CD1c-positive myeloid dendritic cell (primary cell): Measurements from ENCODE around the gene PCDHGB3.
"Not testable (repeated sequence)": the region's sequence is repeated elsewhere in the genome, so short reads cannot be mapped to it uniquely, and the experiment has no call there.

Experiments used
- DNase-seq: peaks from one replicate; pipeline ENCODE4 v3.0.0-alpha.2; 2016; ENCODE audit errors: extremely low spot score

PCDHGB3 gene

DNA sequence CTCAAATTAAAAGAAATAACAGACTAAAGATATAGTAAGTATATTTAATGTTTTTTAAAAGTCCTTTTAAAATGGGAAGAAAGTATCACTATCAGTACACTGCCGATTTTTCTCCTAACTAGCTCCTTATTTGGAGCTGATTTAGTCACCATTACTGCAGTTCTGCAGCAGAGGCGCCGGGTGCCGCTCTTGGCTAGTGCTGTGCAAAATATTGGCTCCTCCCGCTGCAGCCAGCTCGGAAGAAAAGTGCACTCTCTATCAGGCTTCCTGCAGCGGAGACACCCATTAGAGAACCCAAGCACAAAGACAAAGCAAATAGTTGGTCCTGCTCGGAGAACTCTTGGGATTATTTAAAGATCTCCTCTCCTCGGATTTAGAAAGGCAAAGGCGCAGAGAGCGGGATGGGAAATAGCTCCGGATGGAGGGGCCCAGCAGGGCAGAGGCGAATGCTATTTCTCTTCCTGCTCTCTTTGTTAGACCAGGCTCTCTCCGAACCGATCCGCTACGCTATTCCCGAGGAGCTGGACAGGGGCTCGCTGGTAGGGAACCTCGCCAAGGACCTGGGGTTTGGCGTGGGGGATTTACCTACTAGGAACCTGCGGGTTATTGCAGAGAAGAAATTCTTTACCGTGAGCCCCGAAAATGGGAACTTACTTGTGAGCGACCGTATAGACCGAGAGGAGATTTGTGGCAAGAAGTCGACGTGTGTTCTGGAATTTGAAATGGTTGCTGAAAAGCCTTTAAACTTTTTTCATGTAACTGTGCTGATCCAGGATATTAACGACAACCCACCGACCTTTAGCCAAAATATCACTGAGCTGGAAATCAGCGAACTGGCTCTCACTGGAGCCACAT lies at the start of gene PCDHGB3:
Gene PCDHGB3 (plus strand): TSS at position 249 of the 855 bp plus-strand sequence. CDS start 153 bp downstream, at position 402.
- peak; percentile 31 for DNase-seq

DNA sequence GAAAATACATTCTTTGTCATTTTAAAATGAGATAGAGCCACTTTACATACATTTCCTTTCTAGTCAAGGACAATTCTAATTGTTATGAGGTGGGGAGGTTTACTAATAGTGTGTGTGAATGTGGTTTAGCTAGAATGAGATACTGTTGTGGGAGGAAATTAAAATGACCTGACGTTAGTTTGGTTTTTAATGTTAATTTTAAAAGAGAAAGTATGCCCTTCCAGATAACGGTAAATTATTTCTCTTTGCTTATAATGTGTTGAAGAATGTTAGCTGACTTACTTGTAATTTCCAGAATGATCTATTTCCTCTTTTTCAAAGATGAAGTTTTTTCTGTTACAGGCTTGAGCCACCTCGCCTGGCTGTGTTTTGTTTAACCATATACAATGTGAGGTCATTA lies 47.8 kb upstream of the PCDHGB3 start:
- DNase-seq, result no peak

DNA sequence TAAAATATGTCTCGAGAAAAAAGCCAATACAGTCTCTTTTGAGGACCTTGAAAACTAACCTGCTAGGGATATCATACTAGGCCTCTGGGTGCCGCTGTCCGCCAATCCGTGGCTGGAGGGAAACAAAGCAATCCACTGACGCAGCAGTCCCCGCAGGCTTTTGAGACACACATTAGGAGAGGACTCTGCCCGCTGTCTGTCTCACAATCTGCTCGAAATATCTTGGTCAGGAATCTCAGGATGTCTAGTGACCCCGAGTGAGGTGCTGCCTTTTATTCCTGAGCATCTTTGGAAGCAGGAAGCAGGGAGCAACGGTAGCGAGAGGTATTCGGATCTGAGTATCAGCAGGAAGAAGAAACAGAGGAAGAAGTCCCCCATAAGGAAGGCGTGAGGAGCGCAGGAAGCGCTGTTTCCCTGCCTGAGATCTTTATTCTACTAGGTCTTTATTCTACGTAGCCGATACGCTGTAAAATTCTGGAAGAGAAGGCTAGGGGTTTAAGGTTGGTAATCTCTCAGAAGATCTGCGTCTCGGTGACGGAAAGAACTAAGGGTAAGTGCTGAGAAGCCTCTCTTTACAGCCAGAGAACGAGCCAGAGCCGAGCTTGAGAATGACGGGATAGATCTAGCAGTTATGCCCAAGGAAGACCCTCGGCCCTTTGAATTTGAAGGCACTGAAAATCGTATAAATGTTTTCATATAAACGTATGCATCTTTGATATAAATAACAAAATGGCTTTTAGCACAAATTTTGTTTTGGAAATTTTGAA lies 43.8 kb upstream of the PCDHGB3 start:
- peak; percentile 59 for DNase-seq

DNA sequence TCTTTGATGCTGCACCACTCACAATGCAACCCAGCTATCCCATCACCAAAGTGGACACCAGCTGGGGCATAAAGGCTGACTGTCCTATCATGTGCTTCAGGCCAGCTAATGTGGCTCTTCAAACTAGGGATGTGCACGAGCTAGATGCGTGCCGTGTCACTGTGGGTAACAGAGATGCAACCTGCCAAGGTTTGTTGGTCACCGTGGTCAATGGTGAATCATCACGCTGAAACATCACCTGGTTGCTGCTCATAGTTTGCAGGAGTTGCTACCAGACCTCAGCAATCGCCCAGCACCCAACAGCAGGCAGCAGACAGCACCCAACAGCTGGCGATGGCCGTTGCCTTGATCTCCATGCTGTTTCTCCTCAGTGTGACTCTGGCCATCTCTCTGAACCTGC lies 41.8 kb upstream of the PCDHGB3 start:
- DNase-seq, result no peak

DNA sequence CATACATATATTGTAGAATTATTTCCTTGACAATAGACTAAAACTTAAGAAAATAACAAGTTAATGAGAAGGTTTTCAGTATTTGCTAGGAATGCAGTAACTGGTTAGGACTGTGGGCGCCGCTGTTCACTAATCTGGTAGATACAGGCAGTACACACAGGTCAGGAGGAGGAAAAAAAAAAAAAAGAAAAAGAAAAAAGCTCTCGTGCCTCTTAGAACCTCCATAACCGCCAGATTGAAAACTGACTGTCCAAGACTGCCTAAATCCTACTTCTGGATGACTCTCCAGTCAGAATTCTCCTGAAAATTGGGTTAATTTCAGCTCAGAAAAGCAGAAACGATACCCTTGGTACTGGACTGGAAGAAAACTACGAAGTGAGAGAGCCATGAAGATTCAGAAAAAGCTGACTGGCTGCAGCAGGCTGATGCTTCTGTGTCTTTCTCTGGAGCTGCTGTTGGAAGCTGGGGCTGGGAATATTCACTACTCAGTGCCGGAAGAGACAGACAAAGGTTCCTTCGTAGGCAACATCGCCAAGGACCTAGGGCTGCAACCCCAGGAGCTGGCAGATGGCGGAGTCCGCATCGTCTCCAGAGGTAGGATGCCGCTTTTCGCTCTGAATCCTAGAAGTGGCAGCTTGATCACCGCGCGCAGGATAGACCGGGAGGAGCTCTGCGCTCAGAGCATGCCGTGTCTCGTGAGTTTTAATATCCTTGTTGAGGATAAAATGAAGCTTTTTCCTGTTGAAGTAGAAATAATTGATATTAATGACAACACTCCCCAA lies 39.6 kb upstream of the PCDHGB3 start, which contains the start of gene PCDHGA1:
Gene PCDHGA1 (plus strand): TSS at position 216 of the 782 bp plus-strand sequence.
- no peak for DNase-seq

DNA sequence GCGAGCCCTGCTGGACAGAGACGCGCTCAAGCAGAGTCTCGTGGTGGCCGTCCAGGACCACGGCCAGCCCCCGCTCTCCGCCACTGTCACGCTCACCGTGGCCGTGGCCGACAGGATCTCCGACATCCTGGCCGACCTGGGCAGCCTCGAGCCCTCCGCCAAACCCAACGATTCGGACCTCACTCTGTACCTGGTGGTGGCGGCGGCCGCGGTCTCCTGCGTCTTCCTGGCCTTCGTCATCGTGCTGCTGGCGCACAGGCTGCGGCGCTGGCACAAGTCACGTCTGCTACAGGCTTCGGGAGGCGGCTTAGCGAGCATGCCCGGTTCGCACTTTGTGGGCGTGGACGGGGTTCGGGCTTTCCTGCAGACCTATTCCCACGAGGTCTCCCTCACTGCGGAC lies 37.5 kb upstream of the PCDHGB3 start:
- DNase-seq, result not testable (repeated sequence)

DNA sequence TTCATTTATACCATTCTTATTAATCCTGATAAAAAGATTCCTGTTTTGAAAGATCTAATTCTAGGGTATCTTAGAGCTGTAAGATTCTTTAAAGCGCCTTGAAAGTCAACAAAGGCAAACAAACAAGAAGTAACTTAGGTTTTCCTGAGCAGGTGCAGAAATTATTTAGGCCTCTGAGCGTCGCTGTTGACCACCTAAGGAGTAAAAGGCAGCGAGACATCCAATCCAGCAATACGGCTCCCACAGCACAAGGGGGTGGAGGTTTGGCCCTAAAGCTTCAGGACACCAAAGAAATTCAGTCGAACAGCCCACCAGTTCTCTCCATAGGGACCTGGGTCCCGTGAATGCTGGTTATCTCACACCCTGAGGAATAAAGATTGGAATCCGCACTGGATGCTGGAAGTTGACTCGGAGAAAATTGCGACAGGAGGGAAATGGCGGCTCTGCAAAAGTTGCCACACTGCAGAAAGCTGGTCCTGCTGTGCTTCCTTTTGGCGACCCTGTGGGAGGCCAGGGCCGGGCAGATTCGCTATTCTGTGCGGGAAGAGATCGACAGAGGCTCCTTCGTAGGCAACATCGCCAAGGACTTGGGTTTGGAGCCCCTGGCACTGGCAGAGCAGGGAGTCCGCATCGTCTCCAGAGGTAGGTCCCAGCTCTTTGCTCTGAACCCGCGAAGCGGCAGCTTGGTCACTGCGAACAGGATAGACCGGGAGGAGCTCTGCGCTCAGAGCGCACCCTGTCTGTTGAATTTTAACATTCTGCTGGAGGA lies 31.3 kb upstream of the PCDHGB3 start, which contains the start of gene PCDHGA2:
Gene PCDHGA2 (plus strand): TSS at position 223 of the 769 bp plus-strand sequence.
- peak; percentile 26 for DNase-seq

DNA sequence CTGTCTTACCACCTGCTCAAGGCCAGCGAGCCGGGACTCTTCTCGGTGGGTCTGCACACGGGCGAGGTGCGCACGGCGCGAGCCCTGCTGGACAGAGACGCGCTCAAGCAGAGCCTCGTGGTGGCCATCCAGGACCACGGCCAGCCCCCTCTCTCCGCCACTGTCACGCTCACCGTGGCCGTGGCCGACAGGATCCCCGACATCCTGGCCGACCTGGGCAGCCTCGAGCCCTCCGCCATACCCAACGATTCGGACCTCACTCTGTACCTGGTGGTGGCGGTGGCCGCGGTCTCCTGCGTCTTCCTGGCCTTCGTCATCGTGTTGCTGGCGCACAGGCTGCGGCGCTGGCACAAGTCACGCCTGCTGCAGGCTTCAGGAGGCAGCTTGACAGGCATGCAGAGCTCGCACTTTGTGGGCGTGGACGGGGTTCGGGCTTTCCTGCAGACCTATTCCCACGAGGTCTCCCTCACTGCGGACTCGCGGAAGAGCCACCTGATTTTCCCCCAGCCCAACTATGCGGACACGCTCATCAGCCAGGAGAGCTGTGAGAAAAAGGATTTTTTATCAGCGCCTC lies 29.2 kb upstream of the PCDHGB3 start:
- not testable (repeated sequence) for DNase-seq

DNA sequence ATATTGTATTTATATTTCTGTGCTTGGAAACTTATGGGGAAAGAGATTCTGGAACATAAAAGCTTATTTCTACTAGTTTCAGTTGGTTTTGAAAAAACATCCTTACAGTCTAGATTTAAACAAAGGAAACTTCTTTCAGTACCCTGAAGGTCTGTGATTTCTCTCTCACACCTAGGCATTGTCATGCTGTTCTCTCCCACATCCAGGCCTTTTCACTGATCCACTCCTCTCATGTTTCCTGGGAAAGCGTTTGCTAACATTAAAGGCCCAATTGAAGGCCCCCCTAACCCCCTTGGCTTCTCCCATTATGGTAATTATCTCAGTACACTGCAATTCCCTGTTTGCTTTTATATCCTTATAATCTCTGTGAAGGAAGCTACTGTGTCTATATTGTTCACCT lies 27.3 kb upstream of the PCDHGB3 start:
- no peak for DNase-seq

DNA sequence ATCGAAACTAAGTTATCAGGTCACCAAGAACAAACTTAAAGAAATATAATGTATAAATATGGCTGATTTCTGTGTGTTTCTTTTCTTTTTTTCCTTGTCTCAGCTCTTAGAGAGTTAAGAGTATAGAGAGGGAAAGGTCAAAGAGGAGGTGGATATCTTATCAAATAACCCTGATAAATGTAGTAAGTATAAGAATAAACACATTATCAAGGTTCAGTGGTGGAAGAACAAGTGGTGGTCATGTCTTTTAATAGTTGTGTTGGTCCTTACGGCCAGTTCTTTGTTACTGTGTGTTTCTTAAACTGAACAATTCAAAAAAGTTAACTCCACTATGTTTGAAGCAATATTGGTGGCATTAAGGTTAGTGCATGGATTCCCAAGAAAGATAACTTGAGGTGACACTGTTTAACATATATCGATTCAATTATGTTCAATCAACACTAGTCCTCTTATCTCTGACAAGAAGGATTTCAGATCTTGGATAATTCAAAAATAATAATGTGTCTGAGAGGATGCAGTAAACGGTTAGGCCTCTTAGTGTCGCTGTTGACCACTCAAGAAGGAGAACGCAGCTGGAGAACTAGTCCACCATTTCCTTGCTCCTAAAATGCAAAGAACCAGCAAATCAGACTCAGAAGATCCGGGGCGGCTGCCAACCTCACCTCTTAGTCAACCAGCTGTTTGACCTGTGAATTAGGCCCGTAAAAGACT lies 26.6 kb upstream of the PCDHGB3 start, which contains the start of gene PCDHGA3:
Gene PCDHGA3 (plus strand): TSS at position 588 of the 711 bp plus-strand sequence. CDS start 205 bp downstream, outside the sequence.
- peak; percentile 22 for DNase-seq

DNA sequence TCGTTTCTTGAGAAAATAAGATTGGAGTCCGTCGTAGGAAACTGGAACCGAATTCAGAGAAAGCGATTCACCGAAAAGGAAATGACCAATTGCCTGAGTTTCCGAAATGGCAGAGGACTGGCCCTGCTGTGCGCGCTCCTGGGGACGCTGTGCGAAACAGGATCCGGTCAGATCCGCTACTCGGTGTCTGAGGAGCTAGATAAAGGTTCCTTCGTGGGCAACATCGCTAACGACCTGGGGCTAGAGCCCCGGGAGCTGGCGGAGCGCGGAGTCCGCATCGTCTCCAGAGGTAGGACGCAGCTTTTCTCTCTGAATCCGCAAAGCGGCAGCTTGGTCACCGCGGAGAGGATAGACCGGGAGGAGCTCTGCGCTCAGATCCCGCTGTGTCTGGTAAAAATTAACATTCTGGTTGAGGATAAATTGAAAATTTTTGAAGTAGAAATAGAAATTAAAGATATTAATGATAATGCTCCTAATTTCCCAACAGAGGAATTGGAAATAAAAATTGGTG lies 26.0 kb upstream of the PCDHGB3 start:
- DNase-seq, result no peak

DNA sequence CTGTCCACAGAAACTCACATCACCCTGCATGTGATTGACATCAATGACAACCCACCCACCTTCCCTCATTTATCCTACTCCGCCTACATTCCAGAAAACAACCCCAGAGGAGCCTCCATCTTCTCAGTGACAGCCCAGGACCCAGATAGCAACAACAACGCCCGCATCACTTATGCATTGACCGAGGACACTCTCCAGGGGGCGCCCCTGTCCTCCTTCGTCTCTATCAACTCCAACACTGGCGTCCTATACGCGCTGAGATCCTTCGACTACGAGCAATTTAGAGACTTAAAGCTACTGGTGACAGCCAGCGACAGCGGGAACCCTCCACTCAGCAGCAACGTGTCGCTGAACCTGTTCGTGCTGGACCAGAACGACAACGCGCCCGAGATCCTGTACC lies 24.7 kb upstream of the PCDHGB3 start:
- no peak for DNase-seq

DNA sequence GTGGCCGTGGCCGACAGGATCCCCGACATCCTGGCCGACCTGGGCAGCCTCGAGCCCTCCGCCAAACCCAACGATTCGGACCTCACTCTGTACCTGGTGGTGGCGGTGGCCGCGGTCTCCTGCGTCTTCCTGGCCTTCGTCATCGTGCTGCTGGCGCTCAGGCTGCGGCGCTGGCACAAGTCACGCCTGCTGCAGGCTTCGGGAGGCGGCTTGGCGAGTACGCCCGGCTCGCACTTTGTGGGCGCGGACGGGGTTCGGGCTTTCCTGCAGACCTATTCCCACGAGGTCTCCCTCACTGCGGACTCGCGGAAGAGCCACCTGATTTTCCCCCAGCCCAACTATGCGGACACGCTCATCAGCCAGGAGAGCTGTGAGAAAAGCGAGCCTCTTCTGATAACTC lies 24.0 kb upstream of the PCDHGB3 start:
- not testable (repeated sequence) for DNase-seq

DNA sequence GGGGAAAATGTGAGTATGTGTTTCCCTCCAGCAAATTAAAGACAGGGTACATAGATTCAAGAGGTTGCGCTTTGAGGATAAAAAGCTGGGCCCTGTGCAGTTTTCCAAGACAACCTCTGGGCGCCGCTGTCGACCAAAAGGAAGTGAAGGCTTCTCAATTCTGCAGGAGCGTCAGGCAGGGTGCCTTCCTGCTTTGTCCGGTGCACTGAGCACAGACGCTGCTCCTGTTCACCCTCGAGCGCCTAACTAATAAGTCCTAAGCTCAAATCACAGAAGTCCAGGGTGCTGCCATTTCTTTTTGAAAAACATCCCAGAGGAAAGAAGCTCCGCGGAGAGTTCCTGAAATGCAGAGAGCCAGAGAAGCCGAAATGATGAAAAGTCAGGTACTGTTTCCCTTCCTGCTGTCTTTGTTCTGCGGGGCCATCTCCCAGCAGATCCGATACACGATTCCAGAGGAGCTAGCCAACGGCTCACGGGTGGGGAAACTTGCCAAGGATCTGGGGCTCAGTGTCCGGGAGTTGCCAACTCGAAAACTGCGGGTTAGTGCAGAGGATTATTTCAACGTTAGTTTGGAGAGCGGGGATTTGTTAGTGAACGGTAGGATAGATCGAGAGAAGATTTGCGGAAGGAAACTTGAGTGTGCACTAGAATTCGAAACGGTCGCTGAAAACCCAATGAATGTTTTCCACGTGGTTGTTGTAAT lies 20.0 kb upstream of the PCDHGB3 start, which contains the start of gene PCDHGB1:
Gene PCDHGB1 (plus strand): TSS at position 183 of the 703 bp plus-strand sequence. CDS start 162 bp downstream, at position 345.
- peak; percentile 47 for DNase-seq

DNA sequence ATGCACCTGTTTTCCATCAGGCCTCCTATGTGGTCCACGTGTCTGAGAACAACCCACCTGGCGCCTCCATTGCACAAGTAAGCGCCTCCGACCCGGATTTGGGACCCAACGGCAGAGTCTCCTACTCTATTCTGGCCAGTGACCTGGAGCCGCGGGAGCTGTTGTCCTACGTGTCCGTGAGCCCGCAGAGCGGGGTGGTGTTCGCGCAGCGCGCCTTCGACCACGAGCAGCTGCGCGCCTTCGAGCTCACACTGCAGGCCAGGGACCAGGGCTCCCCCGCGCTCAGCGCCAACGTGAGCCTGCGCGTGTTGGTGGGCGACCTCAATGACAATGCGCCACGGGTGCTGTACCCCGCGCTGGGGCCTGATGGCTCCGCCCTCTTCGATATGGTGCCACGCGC lies 18.5 kb upstream of the PCDHGB3 start:
- DNase-seq, result no peak

DNA sequence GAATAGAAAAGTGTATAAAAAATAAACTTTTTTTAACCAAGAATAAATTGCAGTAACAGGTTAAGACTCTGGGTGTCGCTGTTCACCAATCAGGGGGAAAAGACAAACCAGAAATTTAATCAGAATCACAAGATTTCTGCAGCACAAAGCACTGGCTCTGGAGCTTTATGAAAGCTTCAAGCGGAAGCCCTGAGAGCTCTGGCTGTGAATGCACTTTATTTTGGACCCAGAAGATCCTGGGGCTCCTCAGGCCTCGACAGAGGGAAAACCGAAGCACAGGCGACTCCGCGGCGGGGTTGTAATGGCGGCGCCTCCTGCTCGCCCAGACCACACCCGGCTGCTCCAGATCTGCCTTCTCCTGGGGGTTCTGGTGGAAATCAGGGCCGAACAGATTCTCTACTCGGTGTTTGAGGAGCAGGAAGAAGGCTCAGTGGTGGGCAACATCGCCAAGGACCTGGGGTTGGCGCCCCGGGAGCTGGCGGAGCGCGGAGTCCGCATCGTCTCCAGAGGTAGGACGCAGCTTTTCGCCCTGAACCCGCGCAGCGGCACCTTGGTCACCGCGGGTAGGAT lies 15.1 kb upstream of the PCDHGB3 start, which contains the start of gene PCDHGA4:
Gene PCDHGA4 (plus strand): TSS at position 122 of the 570 bp plus-strand sequence. CDS start 87 bp downstream, at position 209.
- peak; percentile 19 for DNase-seq

DNA sequence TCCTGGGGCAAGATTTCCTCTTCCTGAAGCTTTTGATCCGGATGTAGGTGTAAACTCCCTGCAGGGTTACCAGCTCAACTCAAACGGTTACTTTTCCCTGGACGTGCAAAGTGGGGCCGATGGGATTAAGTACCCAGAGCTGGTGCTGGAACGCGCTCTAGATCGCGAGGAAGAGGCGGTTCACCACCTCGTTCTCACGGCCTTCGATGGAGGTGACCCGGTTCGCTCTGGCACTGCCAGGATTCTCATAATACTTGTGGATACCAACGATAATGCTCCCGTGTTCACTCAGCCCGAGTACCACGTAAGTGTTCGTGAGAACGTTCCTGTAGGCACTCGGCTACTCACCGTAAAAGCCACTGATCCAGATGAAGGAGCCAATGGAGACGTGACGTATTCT lies 14.4 kb upstream of the PCDHGB3 start:
- no peak for DNase-seq

DNA sequence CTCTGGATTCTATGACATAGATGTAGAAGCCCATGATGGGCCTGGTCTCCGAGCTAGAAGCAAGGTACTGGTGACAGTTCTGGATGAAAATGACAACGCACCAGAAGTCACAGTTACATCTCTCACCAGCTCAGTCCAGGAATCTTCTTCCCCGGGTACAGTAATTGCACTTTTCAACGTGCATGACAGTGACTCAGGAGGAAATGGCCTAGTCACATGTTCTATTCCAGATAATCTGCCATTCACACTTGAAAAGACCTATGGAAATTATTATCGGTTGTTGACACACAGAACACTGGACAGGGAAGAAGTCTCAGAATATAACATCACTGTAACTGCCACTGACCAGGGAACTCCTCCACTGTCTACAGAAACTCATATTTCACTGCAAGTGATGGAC lies 13.9 kb upstream of the PCDHGB3 start:
- DNase-seq, result no peak
